GM19372 (cell line): Measurements from ENCODE around the gene BEST3.
"Not testable (repeated sequence)": the region's sequence is repeated elsewhere in the genome, so short reads cannot be mapped to it uniquely, and the experiment has no call there.

Experiments used
- ATAC-seq: cut with Tn5 transposase; IDR thresholded peaks from one replicate; pipeline ENCODE4 v1.9.1; 2021; ENCODE audit warnings: mild to moderate bottlenecking, low read depth, moderate library complexity; ENCODE audit not compliant: unreplicated experiment

Gene BEST3

GRCh38 chr12:69610126-69610525 lies 89.0 kb downstream of the BEST3 start:
- no peak for ATAC-seq

GRCh38 chr12:69608114-69608513 lies 91.0 kb downstream of the BEST3 start:
- ATAC-seq, result no peak

GRCh38 chr12:69604275-69604674 lies 94.8 kb downstream of the BEST3 start:
- ATAC-seq, result not testable (repeated sequence)
